ENCODE measurements around the gene RIMS3.

DNA sequence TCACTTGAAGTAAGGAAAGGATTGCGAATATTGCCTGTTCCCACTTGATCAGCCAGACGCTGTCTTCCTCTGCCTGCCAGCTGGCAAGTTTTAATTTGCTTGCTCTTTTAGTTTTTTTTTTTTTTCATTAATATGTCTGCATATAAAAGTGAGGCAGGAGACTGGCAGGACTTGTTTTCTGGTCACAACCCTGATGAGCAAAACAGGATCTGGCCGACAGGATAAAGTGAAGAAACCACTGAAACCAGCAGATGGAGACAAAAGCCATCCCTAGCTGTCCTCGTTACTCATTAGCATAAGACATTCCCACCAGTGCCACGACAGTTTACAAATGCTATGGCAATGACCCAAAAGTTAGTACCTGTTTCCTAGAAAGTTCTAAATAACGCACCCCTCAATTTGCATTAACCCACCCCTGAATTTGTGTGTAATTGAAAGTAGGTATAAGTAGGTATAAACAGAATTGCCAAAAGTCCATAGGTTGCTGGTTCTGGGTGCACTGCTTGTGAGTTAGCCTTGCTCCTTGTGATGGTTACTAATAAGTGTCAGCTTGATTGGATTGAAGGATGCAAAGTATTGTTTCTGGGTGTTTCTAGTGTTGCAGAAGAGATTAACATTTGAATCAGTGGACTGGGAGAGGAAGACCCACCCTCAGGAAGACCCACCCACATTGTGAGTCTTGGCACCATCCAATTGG is 73.2 kb downstream of the RIMS3 start:
- TF ChIP-seq, protein P1, sequence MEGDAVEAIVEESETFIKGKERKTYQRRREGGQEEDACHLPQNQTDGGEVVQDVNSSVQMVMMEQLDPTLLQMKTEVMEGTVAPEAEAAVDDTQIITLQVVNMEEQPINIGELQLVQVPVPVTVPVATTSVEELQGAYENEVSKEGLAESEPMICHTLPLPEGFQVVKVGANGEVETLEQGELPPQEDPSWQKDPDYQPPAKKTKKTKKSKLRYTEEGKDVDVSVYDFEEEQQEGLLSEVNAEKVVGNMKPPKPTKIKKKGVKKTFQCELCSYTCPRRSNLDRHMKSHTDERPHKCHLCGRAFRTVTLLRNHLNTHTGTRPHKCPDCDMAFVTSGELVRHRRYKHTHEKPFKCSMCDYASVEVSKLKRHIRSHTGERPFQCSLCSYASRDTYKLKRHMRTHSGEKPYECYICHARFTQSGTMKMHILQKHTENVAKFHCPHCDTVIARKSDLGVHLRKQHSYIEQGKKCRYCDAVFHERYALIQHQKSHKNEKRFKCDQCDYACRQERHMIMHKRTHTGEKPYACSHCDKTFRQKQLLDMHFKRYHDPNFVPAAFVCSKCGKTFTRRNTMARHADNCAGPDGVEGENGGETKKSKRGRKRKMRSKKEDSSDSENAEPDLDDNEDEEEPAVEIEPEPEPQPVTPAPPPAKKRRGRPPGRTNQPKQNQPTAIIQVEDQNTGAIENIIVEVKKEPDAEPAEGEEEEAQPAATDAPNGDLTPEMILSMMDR (IDR thresholded peaks at IDR 0.05; ENCODE audit: poor library complexity, severe bottlenecking) = peak; percentile 61
- peak; percentile 57 for TF ChIP-seq RAD21 (conservative IDR thresholded peaks at IDR 0.05)
- TF ChIP-seq, protein P2, sequence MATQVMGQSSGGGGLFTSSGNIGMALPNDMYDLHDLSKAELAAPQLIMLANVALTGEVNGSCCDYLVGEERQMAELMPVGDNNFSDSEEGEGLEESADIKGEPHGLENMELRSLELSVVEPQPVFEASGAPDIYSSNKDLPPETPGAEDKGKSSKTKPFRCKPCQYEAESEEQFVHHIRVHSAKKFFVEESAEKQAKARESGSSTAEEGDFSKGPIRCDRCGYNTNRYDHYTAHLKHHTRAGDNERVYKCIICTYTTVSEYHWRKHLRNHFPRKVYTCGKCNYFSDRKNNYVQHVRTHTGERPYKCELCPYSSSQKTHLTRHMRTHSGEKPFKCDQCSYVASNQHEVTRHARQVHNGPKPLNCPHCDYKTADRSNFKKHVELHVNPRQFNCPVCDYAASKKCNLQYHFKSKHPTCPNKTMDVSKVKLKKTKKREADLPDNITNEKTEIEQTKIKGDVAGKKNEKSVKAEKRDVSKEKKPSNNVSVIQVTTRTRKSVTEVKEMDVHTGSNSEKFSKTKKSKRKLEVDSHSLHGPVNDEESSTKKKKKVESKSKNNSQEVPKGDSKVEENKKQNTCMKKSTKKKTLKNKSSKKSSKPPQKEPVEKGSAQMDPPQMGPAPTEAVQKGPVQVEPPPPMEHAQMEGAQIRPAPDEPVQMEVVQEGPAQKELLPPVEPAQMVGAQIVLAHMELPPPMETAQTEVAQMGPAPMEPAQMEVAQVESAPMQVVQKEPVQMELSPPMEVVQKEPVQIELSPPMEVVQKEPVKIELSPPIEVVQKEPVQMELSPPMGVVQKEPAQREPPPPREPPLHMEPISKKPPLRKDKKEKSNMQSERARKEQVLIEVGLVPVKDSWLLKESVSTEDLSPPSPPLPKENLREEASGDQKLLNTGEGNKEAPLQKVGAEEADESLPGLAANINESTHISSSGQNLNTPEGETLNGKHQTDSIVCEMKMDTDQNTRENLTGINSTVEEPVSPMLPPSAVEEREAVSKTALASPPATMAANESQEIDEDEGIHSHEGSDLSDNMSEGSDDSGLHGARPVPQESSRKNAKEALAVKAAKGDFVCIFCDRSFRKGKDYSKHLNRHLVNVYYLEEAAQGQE (IDR thresholded peaks at IDR 0.05; ENCODE audit: borderline replicate concordance) = no peak
- no peak for TF ChIP-seq EP300 (conservative IDR thresholded peaks at IDR 0.05; ENCODE audit: poor library complexity, severe bottlenecking)
- TF ChIP-seq EZH2 (IDR thresholded peaks at IDR 0.05; ENCODE audit: borderline replicate concordance, insufficient read depth, low read length, poor library complexity, severe bottlenecking) = no peak

Measured in neural cell (in vitro differentiated cells).